ENCODE results near the gene RTBDN.
"Not testable (repeated sequence)": the region's sequence is repeated elsewhere in the genome, so short reads cannot be mapped to it uniquely, and the experiment has no call there.

RTBDN gene

DNA sequence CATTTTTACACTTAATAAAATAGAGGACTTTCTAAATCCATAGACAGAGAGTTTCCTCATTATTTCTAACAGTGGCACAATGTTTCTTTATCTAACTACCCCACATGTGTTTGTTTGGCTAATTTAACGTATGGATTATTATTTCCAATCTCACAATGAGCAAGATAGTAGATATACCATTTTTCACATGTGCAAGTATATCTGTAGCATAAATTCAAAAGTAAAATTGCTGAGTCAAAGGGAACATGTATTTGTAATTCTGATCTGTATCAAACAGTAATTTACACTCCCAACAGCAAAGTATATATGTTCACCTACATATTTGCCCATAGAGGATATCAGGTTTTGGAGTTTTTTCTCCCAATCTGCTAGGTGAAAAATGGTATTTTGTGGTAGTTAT, 22.3 kb upstream of the RTBDN start:
- DNase-seq = no peak

DNA sequence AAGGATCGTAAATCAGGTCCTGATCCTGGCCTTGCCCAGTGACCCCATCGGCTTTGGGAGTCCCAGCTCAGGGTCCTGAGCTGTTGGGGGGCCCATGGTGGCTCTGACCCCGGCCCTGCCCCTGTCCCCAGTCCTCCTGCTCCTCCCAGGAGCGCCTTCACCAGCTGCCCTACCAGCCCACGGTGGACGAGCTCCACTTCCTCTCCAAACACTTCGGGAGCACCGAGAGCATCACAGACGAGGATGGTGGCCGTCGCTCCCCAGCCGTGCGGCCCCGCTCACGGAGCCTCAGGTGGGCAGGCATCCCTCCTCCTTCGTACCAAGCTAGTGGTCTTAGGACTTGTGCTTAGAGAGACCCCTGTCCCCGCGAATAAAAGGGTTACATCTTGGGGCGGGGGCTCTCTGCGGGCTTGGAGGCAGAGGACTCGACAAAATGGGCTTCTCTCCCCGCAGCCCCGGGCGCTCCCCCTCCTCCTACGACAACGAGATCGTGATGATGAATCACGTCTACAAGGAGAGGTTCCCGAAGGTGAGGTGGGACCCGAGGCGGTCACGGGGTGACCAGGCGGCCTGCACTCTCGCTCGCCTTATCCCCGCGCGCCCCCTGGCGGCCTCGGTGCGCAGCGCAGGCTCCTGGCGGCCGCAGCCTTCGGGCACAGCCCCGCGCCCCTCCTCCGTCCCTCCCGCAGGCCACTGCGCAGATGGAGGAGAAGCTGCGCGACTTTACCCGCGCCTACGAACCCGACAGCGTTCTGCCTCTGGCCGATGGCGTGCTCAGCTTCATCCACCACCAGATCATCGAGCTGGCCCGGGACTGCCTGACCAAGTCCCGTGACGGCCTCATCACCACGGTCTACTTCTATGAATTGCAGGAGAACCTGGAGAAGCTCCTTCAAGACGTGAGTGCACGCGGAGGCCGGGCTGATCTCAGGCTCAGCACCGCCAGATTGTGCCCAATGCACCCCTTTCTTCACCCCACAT, 13.1 kb upstream of the RTBDN start:
- DNase-seq = peak; percentile 84

DNA sequence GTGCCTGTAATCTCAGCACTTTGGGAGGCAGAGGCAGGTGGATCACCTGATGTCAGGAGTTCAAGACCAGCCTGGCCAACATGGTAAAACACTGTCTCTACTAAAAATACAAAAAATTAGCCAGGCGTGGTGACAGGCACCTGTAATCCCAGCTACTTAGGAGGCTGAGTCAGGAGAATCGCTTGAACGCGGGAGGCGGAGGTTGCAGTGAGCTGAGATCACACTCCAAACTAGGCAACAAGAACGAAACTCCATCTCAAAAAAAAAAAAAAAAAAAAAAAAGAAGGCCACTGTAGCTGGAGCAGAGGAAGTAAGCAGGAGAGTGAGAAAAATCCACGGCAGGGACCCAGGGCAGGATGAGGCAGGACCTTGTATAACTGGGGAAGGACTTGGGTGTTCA, 12.2 kb upstream of the RTBDN start:
- not testable (repeated sequence) for DNase-seq

DNA sequence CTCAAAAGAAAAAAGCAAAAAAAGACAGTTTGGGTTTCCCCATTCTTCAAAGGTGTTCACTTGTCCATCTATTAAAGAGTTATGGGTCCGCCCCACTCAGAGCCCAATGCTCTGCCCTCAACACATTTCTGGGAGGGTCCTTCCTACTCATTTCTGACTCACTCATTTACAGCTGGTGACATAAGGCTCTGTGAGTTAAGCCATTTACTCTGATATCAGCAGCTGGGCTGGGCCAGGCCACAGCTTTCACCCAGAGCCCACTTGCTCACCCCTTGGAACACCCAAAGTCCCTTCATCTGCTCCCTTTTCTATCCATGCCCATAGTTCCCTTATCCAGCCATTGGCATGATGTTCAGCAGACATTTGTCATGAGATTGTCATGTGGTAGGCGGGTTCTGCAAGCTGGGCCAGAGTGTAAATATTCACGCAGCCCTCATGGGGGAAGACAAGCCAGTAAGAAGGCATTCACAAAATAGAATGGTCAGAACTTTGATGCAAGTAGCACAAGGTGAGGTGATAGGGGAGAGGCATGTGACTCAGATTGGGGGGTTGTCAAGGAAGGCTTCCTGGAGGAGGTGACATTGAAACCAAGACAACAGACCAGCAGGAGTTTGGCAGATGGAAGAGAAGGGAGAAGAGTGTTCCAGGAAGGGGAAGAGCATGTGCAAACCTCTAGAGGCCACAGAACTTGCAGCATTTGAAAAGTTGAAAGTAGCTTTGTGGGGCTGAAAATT, 9.8 kb upstream of the RTBDN start:
- peak; percentile 1 for DNase-seq

DNA sequence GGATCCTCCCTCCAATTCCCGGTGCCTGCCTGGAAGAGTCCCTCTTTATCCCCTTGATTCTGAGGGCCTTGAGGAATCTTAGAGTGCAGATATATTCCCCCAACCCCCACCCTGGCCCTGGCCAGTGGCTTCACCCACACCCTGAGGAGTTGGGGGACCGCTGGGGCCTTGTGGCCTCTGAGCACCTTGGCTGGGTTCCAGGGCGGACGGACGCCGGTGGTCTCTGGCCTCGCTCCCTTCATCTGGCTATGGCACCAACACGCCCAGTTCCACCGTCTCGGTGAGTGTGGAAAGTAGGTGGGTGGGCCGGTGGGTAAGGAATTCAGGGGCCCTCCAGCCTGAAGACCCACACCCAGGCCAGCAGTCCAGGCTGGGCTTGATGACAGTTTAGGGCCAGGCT, 8.9 kb upstream of the RTBDN start:
- peak; percentile 0 for DNase-seq

DNA sequence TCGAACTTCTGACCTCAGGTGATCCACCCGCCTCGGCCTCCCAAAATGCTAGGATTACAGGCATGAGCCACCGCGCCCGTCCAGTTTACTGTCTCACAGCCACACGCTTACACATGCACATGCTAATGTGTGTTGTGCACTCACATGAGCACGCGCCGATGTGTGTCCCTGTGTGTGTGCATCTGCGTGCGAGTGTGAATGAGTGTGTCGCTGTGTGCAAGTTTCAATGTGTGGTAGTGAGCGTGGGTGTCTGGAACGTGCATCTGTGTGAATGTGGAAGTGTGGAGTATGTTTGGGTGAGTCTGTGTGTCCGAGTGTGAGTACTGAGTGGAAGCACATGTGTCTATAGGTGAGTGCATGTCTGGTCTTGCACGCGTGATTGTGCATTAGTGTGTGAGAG, 8.1 kb upstream of the RTBDN start:
- DNase-seq = peak; percentile 1

DNA sequence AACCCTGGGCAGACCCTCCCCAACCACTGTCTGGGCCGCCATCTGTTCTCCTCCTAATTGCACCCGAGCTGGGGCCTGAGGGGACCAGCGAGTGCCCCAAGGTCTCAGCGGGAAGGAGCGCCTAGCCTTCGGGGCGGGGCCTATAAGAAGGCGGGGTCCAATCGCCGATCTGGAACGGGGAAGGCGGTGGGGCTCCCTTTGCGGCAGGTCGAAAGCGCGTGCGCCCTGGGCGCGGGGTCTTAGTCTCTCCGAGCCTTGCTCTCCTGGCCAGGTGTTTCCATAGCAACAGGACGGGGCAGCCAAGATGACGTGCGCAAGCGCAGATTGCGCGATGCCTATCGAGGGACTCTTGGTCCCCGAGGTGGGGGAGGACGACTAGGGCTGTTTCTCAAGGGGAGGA, 6.7 kb upstream of the RTBDN start:
- peak; percentile 0 for DNase-seq

DNA sequence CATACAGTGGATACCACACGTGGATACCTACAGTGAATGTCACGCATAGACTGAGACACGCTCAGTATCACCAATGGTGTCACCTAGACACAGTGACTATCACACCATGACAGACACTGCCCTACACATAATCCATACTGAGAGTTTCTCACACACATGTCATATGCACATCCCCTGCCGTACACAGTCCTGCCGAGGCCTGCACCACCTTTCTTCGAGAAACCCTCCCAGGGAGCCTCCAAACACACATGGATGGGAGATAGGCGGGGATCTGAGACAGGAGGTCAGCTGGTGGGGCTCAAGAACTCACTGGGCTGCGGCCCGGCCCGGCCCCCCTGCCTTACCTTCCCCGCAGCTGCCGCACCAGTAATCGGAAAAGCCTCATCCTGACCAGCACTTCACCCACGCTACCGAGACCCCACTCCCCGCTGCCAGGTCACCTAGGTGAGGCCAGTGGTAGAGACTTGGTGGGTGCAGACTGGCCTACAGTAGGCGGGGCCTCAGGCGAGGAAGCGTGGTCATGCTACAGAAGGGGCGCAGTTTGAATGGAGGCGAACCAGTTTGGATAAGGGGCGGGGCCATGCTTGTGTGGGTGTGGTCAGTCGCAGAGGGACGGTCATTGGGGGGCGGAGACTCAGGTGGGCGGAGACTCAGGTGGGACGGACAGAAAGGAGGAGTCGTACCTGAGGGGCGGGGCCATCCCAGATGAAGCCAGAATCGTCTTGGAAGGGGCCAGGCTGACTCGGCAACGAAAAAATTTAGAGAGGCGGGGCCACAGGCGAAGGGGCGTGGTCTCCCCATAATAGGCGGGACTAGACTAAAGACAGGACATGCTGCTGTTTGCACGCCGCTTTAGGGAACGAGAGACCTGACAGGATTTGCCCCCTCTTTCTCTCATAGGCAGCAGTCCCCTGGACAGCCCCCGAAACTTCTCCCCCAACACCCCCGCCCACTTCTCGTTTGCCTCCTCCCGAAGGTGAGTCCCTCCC, 6.0 kb upstream of the RTBDN start:
- peak; percentile 30 for DNase-seq

DNA sequence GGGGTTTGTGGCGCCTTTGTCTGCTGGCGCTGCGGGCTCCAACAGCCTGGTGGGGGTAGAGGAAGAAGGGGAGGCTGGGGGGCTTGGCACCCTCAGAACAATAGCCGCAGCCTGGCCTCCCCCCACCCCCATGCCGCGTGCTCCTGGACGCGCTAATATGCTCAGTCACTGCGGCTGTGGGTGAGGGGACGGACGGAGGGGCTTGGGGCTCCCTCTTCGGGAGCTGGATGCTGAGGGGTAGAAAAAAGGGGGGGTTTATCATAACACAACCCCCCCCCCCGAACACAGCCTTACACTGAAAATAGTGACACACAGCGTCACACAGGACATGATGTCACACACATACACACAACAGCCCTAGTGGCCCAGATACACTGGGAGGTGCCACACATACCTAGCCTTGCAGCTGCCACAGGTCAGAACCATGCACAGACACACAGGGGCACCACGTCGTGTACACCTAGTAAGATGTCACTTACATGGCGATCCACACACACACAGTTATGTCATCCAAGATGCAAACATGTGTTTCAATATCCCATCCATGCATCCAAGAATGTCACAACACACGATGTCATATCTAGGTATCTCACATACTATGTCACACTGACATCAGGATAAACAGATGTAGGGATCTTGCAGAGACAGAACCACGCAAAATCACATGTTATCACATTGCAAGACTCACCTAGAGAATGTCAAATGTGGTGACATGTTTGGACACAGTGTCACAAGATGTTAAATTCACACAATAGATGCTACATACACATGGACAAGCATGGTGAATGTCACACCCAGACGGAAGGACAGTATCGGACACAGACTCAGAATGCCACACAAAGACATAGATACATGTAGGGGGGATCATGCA, 4.7 kb upstream of the RTBDN start:
- peak; percentile 34 for DNase-seq

DNA sequence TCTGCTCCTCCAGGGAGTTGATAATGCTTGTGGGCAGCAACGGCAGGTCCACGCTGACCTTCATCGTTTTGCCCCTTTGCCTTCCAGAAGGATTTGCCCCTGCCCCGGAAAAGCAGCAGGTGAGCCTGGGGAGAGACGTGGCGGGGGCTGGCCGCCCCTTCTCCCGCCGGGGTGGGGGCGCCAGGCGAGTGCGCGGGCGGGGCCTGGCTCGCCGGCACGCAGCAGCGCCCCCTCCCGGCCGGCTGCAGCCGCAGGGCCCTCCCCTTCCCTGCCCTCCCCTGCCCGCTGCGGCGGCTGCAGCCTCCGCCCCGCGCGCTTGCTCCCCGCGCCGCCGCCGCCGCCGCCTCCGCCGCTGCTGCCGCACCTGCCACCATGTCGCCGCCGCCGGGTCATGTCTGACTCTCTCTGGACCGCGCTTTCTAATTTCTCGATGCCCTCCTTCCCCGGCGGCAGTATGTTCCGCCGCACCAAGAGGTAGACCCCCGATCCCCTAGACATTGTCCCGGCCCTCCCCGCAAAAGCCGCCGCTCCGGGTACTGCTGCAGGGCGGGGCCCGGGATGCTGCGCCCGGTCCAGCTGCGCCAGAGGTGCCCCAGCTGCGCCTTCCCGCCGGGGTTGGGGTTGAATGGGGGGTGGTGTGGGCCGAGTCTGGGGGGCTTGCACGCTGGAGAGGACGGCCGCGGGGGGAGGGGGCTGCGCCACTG, 4.0 kb upstream of the RTBDN start, which contains the start of gene MAST1:
Gene MAST1 (plus strand): TSS at position 334 of the 704 bp plus-strand sequence. CDS start 58 bp downstream, at position 392.
- peak; percentile 86 for DNase-seq

DNA sequence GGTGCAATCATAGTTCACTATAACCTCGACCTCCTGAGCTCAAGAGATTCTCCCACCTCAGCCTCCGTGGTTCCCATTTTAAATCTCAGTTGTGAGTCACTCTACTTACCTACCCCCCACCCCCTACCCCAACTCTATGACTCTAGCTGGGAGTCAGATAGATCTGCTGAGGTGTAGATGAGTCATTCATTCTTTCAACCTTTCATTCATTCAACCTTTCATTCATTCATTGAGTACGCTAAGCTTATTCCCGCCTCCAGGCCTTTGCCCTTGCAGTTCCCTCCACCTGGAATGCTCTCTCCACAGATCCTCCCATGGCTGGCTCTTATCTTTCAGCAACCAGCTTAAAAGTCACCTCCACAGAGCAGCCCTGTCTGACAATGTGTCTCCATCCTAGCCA, 2.8 kb upstream of the RTBDN start:
- no peak for DNase-seq

DNA sequence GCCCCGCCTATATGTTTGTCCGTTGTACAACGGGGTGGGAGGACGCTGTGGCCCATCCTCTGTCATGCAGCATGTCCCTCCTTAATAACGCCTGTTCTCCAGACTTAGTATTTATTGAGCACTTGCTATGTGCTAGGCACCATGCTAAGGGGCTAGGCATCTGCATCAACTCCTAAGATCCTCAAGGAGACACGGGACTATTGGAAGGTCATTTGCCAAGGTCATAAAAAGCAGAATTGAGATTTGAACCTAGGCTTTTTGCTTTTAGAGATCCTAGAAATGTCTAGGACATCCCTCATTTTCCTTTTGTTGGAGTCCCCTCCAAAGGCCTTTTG, 2.1 kb upstream of the RTBDN start:
- DNase-seq = no peak

DNA sequence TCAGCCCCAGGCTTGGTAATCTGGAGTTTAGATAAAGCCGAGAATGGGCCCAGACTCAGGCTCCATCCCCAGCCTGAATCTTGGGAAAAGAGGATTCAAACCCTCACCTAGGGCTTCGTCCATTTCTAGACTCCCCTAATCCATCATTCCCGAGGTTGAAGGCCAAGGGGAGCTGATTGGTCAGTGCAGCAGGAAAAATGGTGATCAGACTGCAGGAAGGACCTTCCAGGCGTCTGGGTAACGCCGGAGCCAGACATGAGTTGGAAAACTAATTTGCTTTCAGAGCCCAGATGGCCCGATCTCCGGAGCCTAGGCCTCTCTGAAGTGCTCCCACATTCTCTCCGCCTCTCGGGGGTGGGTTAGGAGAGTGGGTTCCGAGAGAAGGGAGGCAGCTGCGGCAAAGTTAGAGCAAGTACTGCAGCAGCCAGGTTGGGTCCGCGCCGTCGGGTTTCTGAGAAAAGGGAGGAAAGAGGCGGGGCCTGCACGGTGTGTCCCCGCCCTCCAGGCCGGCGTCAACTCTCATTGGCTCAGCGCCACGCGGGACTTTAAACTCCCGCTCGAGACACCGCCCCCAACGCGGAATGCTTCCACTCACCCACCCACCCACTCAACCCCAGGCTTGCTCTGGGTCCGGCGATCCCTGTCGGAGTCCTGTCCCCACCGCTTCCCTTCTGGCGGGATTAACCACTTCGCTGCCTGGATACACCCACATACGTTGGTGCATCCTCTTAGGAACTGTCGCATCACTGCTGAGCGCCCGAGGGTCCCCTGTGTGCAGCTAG, 788 bp upstream of the RTBDN start:
- DNase-seq = peak; percentile 67

DNA sequence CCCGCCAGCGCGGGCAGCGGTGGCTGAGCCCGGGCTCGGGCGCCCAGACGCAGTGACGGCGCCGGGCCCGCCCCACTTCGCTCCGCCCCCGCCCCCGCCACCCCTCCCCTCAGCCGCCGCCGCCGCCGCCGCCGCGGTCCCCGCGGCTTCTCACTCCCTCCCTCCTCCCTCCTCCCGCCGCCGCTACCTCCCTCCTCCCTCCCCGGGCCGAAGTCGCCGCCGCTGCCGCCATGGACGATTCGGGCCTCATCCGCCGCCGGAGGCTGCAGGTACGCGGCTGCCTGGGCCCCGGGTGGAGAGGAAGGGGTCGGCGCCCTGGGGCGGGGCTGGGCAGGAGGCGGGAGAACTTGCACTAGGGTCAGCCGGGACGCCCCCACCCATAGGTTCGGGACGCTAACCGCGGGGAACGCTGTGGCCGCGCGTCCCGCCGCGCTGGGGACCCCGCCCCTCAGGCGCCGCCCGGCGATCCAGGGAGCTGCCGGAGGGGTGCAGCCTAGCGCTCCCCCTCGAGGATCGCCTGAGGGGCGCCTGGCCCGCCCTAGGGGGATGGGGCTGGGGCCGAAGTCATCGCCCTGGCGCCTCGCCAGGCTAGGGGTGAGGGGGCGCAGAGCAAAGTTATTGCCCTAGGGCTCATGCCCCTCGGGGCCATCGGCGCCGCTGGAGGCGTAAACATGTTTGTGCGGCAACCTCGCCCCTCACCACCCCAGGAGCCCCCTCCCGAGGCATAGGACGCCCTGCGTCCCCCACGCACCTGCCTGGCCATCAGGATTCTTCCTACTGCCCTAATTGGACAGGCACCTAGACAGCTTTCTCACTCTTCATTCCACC, 427 bp downstream of the RTBDN start:
- DNase-seq = peak; percentile 61

DNA sequence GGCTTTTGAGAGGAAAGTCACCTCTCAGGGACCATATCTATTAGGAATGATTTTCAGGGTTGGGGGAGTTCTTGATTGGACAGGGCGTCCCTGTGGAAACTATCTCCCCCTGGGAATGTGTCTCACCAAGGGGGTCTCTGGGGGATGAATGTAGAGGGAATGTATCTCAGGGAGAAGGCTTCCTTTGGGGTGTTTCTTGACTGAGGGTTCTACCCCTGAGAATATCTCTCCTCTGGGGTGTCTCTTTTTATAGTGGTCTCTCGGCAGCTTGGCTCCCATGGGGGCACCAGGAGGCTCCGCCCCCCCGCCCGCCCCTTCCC, 1.0 kb downstream of the RTBDN start:
- no peak for DNase-seq

DNA sequence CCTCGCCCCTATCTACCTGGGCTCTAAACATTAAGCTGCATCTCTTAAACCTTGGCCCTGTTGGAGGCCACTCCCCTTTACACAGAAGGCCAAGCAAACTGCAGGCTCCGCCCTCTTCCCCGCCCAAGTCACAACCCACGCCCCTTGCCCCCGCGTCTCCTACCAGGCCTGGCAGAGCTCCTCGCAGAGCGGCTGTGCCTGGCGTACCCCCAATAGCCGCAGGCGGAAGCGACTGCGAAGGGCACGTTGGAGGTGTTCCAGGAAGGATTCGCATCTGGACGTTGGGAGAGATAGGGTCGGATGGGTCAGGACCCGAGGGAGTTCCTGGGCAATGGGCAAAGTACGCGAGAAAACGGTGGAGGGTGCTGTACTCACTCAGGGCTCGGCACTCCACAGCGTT, 5.9 kb downstream of the RTBDN start:
- peak; percentile 86 for DNase-seq

DNA sequence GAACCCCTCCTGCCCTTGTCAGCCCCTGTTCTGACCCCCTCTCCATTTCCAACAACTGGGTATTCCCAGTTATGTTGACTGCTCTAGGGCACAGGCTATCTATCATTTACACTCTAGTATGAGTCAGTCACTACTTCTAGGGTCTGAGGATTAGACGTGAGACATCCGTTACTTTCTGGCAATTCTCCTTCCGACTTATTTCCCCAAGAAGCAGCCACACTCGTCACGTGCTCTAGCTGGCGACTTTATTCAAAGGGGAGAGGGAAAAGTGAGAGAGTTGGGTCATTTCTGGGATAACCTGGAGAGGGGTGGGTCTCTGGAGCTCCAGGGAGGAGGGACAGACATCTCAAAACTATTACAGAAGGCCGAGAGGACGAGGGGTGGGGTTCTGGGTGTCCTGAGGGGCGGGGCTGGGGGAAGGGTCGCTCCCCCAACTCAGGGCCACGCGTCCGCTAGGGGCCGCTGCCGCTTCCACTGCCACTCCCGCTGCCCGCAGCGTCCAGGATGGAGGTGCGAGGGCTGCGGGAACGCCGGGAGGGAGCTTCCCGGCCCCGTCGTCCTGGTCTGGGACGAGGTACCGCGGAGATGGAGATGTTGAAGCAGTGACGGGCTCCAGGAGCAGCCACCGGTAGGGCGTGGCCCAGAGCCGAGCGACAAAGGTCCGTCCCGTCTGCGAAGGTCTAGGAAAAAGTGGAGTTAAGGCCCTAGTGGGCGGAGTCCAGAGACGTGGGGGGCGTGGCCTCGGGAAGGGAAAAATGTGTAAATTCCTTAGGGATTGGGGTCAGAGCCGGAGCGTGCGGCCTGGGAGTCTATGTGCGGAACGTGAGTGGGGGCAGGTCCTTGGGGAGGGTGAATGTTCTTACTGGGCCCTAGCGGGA, 8.9 kb downstream of the RTBDN start:
- peak; percentile 47 for DNase-seq

DNA sequence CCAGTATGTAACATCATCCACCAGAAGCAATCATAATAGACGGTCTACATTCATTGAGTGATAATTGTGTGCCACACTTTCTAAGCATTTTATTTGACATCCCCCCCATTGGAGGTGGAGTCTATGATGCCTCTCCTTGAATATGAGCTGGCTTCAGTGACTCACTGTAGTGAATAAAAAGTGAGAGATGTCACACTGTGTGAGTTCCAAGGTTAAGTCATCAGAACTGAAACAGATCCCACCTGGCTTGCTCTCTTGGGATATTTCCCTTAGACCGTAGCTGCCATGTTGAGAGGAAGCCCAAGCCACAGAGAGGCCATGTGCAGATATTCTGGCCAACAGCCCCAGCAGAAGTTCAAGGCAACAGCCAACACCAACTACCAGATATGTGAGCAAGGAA, 12.6 kb downstream of the RTBDN start:
- no peak for DNase-seq
